ENCODE results near the gene SUSD1. TPM values are rescaled to one million over a fixed set of nuclear protein-coding genes. Genes with fewer than 3 reads are reported as not detected.

Gene SUSD1
- total RNA-seq, 1 experiment from 2014 or later = 7.4 TPM

DNA sequence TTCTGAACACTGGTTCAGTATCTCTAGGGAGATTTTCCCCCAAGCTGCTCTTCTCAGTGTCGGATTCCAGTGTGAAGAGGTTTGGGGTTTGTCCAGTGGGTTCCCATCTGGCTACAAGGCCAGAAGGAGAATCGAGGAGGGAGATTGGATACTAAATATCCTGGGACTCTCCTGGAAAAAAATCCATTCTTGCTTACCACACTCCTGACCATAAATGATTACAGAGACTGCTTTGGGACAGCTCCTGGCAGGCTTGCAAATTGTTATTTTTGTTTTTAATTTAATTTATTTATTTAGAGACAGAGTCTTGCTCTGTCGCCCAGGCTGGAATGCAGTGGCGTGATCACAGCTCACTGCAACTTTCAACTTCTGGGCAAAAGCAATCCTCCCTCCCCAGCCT is 4.7 kb upstream of the SUSD1 start:
- Histone ChIP-seq H3F3A (ENCODE audit: low read length, unreplicated experiment) (no peaks in the 10 kb centered on the region), H3K9ac (ENCODE audit: low read length) (no peak overlapping the region), H2AFZ (ENCODE audit: low read length) (no peak overlapping the region), H3K4me1 (ENCODE audit: insufficient read depth, low read length) (peaks cover 10% of the 10 kb centered on the region; the same call in 1 of the 2 replicates), H4K20me1 (ENCODE audit: low read length) (no peaks in the 10 kb centered on the region), H3K9me3 (ENCODE audit: low read length) (no peaks in the 10 kb centered on the region), H3K9me2 (replicated peaks; ENCODE audit: low read length) (no peaks in the 10 kb centered on the region), H3K4me2 (ENCODE audit: low read length) (no peak overlapping the region), H3K4me3 (ENCODE audit: low read length) (no peak overlapping the region), H3K27ac (ENCODE audit: low read length) (no peak overlapping the region), H3K79me2 (ENCODE audit: low read length) (no peaks in the 10 kb centered on the region), H3K36me3 (ENCODE audit: low read depth, low read length) (no peaks in the 10 kb centered on the region), H3K27me3 (ENCODE audit: low read length) (no peaks in the 10 kb centered on the region)
- ChIA-PET CTCF (no interaction called here), POLR2A (ENCODE audit: unreplicated experiment) (no interaction called here)
- ATAC-seq (no peak), DNase-seq (no peak)
- BruUV-seq (replicated peaks) = no TSS peak
- TF ChIP-seq EZH2phosphoT487 (IDR thresholded peaks at IDR 0.05; ENCODE audit: borderline replicate concordance, low read length) (no peak), EZH2 (IDR thresholded peaks at IDR 0.05; ENCODE audit: low read length, unreplicated experiment) (no peak)
- TF ChIP-seq, protein P1, sequence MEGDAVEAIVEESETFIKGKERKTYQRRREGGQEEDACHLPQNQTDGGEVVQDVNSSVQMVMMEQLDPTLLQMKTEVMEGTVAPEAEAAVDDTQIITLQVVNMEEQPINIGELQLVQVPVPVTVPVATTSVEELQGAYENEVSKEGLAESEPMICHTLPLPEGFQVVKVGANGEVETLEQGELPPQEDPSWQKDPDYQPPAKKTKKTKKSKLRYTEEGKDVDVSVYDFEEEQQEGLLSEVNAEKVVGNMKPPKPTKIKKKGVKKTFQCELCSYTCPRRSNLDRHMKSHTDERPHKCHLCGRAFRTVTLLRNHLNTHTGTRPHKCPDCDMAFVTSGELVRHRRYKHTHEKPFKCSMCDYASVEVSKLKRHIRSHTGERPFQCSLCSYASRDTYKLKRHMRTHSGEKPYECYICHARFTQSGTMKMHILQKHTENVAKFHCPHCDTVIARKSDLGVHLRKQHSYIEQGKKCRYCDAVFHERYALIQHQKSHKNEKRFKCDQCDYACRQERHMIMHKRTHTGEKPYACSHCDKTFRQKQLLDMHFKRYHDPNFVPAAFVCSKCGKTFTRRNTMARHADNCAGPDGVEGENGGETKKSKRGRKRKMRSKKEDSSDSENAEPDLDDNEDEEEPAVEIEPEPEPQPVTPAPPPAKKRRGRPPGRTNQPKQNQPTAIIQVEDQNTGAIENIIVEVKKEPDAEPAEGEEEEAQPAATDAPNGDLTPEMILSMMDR (conservative IDR thresholded peaks at IDR 0.05; ENCODE audit: low read depth, low read length) = no peak
- intact Hi-C loops (cut with micrococcal nuclease) = no loop called here

DNA sequence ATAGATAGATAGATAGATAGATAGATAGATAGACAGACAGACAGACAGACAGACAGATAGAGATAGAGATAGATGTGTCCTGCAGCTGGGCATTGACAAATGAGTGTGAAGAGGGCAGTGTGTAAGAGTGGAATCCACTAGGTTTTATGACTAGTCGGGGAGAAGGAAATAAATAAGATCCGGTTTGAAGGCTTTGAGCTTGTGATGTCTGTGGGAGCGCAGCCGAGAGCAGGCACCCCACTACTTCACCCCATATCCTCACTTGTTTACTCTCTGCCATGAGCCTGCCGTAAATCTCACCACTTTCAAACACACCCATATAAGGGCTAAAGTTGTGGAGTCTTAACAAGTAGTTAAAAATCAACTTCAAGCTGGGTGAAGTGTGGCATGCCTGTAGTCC is 1.4 kb upstream of the SUSD1 start:
- Histone ChIP-seq H3F3A (ENCODE audit: low read length, unreplicated experiment) (no peaks in the 10 kb centered on the region), H3K4me3 (ENCODE audit: low read length) (no peak overlapping the region), H3K9me2 (replicated peaks; ENCODE audit: low read length) (no peaks in the 10 kb centered on the region), H3K27ac (ENCODE audit: low read length) (no peak overlapping the region), H4K20me1 (ENCODE audit: low read length) (no peaks in the 10 kb centered on the region), H3K9ac (ENCODE audit: low read length) (no peak overlapping the region), H3K27me3 (ENCODE audit: low read length) (no peaks in the 10 kb centered on the region), H3K79me2 (ENCODE audit: low read length) (0 out of 2 replicates have a peak, but pooled peaks cover 4% of the 10 kb centered on the region), H2AFZ (ENCODE audit: low read length) (no peak overlapping the region), H3K9me3 (ENCODE audit: low read length) (no peaks in the 10 kb centered on the region), H3K4me2 (ENCODE audit: low read length) (no peak overlapping the region), H3K36me3 (ENCODE audit: low read depth, low read length) (no peaks in the 10 kb centered on the region), H3K4me1 (ENCODE audit: insufficient read depth, low read length) (peaks cover 19% of the 10 kb centered on the region)
- ChIA-PET POLR2A (ENCODE audit: unreplicated experiment) (no interaction called here), CTCF (no interaction called here)
- intact Hi-C loops (cut with micrococcal nuclease) = no loop called here
- DNase-seq = no peak
- TF ChIP-seq EZH2phosphoT487 (IDR thresholded peaks at IDR 0.05; ENCODE audit: borderline replicate concordance, low read length) (no peak), EZH2 (IDR thresholded peaks at IDR 0.05; ENCODE audit: low read length, unreplicated experiment) (no peak)
- TF ChIP-seq, protein P1 (conservative IDR thresholded peaks at IDR 0.05; ENCODE audit: low read depth, low read length) = no peak
- BruUV-seq (replicated peaks) = no TSS peak
- ATAC-seq = no peak

DNA sequence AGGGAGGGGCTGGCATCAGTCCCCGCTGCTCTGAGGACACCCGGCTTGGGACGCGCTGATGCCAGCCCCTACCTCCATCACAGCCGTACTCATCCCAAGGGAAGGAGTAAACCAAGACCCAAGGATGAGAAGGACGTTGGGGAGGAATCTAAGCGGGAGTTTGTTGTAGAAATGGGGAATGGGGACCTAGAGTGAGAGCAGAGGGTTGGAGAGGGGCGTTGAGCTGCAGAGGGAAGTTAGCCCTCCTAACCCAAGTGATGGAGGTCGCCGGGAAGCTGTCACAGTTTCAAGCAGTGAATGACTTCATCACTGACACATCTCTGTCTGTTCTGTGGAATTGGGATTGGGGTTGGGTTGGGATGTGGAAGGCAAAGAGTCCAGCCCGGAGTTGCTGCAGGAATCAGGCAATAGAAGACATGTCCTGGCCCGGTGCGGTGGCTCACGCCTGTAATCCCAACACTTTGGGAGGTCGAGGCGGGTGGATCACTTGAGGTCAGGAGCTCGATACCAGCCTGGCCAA is 759 bp upstream of the SUSD1 start:
- Histone ChIP-seq H3K27me3 (ENCODE audit: low read length) (no peaks in the 10 kb centered on the region), H3K4me3 (ENCODE audit: low read length) (no peak overlapping the region), H3K36me3 (ENCODE audit: low read depth, low read length) (no peaks in the 10 kb centered on the region), H3K9ac (ENCODE audit: low read length) (no peak overlapping the region), H3K27ac (ENCODE audit: low read length) (no peak overlapping the region), H3K4me1 (ENCODE audit: insufficient read depth, low read length) (peaks cover 19% of the 10 kb centered on the region), H3F3A (ENCODE audit: low read length, unreplicated experiment) (no peaks in the 10 kb centered on the region), H3K9me3 (ENCODE audit: low read length) (no peaks in the 10 kb centered on the region), H3K4me2 (ENCODE audit: low read length) (peak overlapping the region; percentile 72; the same call in 1 of the 2 replicates), H4K20me1 (ENCODE audit: low read length) (no peaks in the 10 kb centered on the region), H3K9me2 (replicated peaks; ENCODE audit: low read length) (no peaks in the 10 kb centered on the region), H2AFZ (ENCODE audit: low read length) (no peak overlapping the region), H3K79me2 (ENCODE audit: low read length) (0 out of 2 replicates have a peak, but pooled peaks cover 4% of the 10 kb centered on the region)
- intact Hi-C loops (cut with micrococcal nuclease) = no loop called here
- no peak for ATAC-seq
- no TSS peak for BruUV-seq (replicated peaks)
- CTCF ChIA-PET = no interaction called here
- POLR2A ChIA-PET (ENCODE audit: unreplicated experiment) = no interaction called here
- DNase-seq = no peak
- TF ChIP-seq EZH2 (IDR thresholded peaks at IDR 0.05; ENCODE audit: low read length, unreplicated experiment) (no peak), EZH2phosphoT487 (IDR thresholded peaks at IDR 0.05; ENCODE audit: borderline replicate concordance, low read length) (no peak)
- TF ChIP-seq, protein P1 (conservative IDR thresholded peaks at IDR 0.05; ENCODE audit: low read depth, low read length) = no peak

All from PC-3 (cell line).